ENCODE measurements around the gene LKAAEAR1. TPM values are rescaled to one million over a fixed set of nuclear protein-coding genes. Genes with fewer than 3 reads are reported as not detected.

The LKAAEAR1 gene
- total RNA-seq, 4 donors from 2014 or later = not detected

DNA sequence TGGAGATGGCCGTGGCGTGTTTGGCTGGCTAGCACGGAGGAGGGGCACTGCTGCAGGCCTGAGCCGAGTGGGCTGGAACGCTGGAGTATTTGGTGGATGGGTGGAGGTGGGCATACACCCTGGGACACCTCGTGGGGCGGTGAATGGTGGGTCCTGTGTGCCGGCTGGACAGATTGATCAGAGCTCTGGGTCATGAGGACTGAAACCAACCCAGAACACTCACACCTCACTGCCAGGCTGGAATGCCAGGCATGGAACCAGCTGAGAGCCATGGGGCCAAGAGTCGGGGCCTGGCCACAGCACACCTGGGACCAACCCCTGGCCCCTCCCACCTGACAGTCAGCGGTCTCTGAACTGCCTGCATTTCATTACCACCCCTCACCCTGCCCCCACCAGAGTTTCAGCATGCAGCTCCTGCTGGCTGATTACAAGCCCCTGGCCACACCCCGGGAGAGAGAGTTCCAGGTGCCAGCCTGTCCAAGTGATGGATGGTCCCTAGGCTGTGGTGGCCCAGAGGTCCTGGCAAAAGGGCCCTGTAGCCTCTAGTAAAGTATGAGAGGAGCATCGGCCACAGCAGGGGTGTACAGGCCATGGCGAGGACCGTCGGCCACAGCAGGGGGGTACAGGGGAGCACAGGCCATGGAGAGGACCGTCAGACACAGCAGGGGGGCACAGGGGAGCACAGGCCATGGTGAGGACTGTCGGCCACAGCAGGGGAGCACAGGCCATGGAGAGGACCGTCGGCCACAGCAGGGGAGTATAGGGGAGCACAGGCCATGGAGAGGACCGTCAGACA lies 19.9 kb upstream of the LKAAEAR1 start:
- Histone ChIP-seq H3K36me3 (no peaks in the 10 kb centered on the region), H3K27me3 (peaks cover 0 to 19% of the 10 kb centered on the region in 2 donors), H3K27ac (no peak overlapping the region), H3K4me3 (no peak overlapping the region), H3K9me3 (no peaks in the 10 kb centered on the region), H3K4me1 (peaks cover 0 to 20% (median 4%) of the 10 kb centered on the region in 4 donors)
- TF ChIP-seq POLR2A (IDR thresholded peaks at IDR 0.05) = no peak
- TF ChIP-seq CTCF (IDR thresholded peaks at IDR 0.05) = no peak
- DNase-seq = peak in 2 of 3 donors; percentile 3 to 38

- Histone ChIP-seq H3K4me3 (peak overlapping the region; percentile 39 to 58 (median 44)), H3K36me3 (no peaks in the 10 kb centered on the region), H3K27ac (no peak overlapping the region), H3K27me3 (peaks cover 0 to 19% of the 10 kb centered on the region in 2 donors), H3K9me3 (no peaks in the 10 kb centered on the region), H3K4me1 (peaks cover 0 to 20% (median 4%) of the 10 kb centered on the region in 4 donors)
- TF ChIP-seq CTCF (IDR thresholded peaks at IDR 0.05) (no peak), POLR2A (IDR thresholded peaks at IDR 0.05) (no peak)
- DNase-seq = no peak
Observed at GRCh38 chr20:64102647-64103354, 18.6 kb upstream of the LKAAEAR1 start.

GRCh38 chr20:64101731-64102621 lies 17.8 kb upstream of the LKAAEAR1 start:
- H3K27me3 ChIP-seq = peaks cover 0 to 19% of the 10 kb centered on the region in 2 donors
- H3K4me3 ChIP-seq = peak overlapping the region; percentile 39 to 58 (median 44)
- peak; percentile 35 to 82 (median 54) for TF ChIP-seq CTCF (IDR thresholded peaks at IDR 0.05)
- no peak for TF ChIP-seq POLR2A (IDR thresholded peaks at IDR 0.05)
- peak overlapping the region in 1 of 4 donors; percentile 25 for H3K27ac ChIP-seq
- H3K36me3 ChIP-seq = no peaks in the 10 kb centered on the region
- DNase-seq = peak in 2 of 3 donors; percentile 60 to 77
- peaks cover 0 to 20% (median 4%) of the 10 kb centered on the region in 4 donors for H3K4me1 ChIP-seq
- no peaks in the 10 kb centered on the region for H3K9me3 ChIP-seq

- Histone ChIP-seq H3K9me3 (no peaks in the 10 kb centered on the region), H3K4me3 (no peak overlapping the region), H3K27me3 (peaks cover 0 to 19% of the 10 kb centered on the region in 2 donors), H3K36me3 (no peaks in the 10 kb centered on the region), H3K4me1 (peaks cover 0 to 21% (median 4%) of the 10 kb centered on the region in 4 donors), H3K27ac (peak overlapping the region in 1 of 4 donors; percentile 66)
- DNase-seq = no peak
- TF ChIP-seq CTCF (IDR thresholded peaks at IDR 0.05) (no peak), POLR2A (IDR thresholded peaks at IDR 0.05) (no peak)
Observed at GRCh38 chr20:64100946-64101688, 16.9 kb upstream of the LKAAEAR1 start.

GRCh38 chr20:64100566-64100888 lies 16.3 kb upstream of the LKAAEAR1 start:
- H3K27ac ChIP-seq = peak overlapping the region in 1 of 4 donors; percentile 66
- DNase-seq = no peak
- TF ChIP-seq CTCF (IDR thresholded peaks at IDR 0.05) = no peak
- TF ChIP-seq POLR2A (IDR thresholded peaks at IDR 0.05) = no peak
- no peaks in the 10 kb centered on the region for H3K36me3 ChIP-seq
- H3K4me3 ChIP-seq = no peak overlapping the region
- peaks cover 0 to 24% (median 4%) of the 10 kb centered on the region in 4 donors for H3K4me1 ChIP-seq
- peaks cover 0 to 19% of the 10 kb centered on the region in 2 donors for H3K27me3 ChIP-seq
- no peaks in the 10 kb centered on the region for H3K9me3 ChIP-seq

All from Peyer's patch (tissue), 4 donors.